ENCODE results near the gene YIPF3. TPM values are rescaled to one million over a fixed set of nuclear protein-coding genes. Genes with fewer than 3 reads are reported as not detected.
"Not testable (repeated sequence)": the region's sequence is repeated elsewhere in the genome, so short reads cannot be mapped to it uniquely, and the experiment has no call there.

The YIPF3 gene
- total and polyA plus RNA-seq, 10 of the 15 experiments (the other 5 are each of a cell fraction or from before 2014, with no cell fraction given): 20.5 to 88.8 (median 44.7) TPM

DNA sequence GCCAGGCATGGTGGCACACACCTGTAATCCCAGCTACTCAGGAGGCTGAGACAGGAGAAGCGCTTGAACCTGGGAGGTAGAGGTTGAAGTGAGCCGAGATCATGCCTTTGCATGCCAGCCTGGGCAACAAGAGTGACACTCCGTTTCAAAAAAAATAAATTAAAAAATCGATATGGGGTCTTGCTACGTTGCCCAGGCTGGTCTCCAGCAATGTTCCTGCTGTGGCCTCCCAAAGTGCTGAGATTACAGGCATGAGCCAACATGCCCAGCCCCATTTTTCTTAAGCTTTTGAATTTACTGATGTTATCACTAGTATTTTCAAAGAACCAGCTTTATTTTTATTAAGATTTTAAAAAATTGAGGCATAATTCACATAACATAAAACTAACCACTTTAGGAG is 23.8 kb upstream of the YIPF3 start:
- H3K4me2 ChIP-seq (ENCODE audit: control insufficient read depth, insufficient read depth): no peak overlapping the region
- no peak overlapping the region for H3K9ac ChIP-seq (ENCODE audit: control insufficient read depth, insufficient read depth, low read length)
- H3K4me1 ChIP-seq (ENCODE audit: control insufficient read depth, insufficient read depth, low read length): peaks cover 8% of the 10 kb centered on the region
- SMC1A ChIA-PET (ENCODE audit: uncharacterized antibody, unreplicated experiment): interaction anchor here (1.2 kb wide), 1 partner anchor 31 kb away, joined by 3 read pairs; no protein-coding TSS in a partner anchor
- RAD21 ChIA-PET (ENCODE audit: unreplicated experiment): interaction anchor here (0.6 kb wide), 1 partner anchor 31 kb away, joined by 3 read pairs; no protein-coding TSS in a partner anchor
- BruUV-seq (replicated peaks): no TSS peak
- H3K27ac ChIP-seq (ENCODE audit: control insufficient read depth, insufficient read depth): no peak overlapping the region
- in situ Hi-C loops (cut with MboI) (no loop called here), intact Hi-C loops (cut with micrococcal nuclease; ENCODE audit: unreplicated experiment) (no loop called here)
- WGBS (ENCODE audit: insufficient coverage, insufficient replicate concordance, low lambda C conversion rate, missing lambda C conversion rate): 98% methylated on average over 5 of the region's 5 CpGs
- no peak for ATAC-seq
- POLR2A ChIA-PET: interaction anchor here (0.6 kb wide), 1 partner anchor 89 kb away, joined by 3 read pairs; no protein-coding TSS in a partner anchor
- no peak overlapping the region for H2AFZ ChIP-seq (ENCODE audit: control insufficient read depth, low read depth, low read length)
- DNase-seq (ENCODE audit: low read depth, low spot score): no peak
- CTCF ChIA-PET: no interaction called here
- peaks cover 4 to 16% of the 10 kb centered on the region in 2 experiments; a peak in 3 of 4 replicates for H3K36me3 ChIP-seq (ENCODE audit: control insufficient read depth in 2 of 2, insufficient read depth in 2 of 2, low read length in 1 of 2)
- H3K9me3 ChIP-seq (replicated peaks; ENCODE audit: control insufficient read depth, insufficient read depth, low read length): no peaks in the 10 kb centered on the region
- H4K20me1 ChIP-seq (ENCODE audit: control insufficient read depth, insufficient read depth): no peaks in the 10 kb centered on the region
- TF ChIP-seq SRF (IDR thresholded peaks at IDR 0.05; ENCODE audit: low read depth in 2 of 2, low read length in 2 of 2): no peak
- TF ChIP-seq SP1 (IDR thresholded peaks at IDR 0.05; ENCODE audit: low read depth, low read length): no peak
- TF ChIP-seq, protein P1, sequence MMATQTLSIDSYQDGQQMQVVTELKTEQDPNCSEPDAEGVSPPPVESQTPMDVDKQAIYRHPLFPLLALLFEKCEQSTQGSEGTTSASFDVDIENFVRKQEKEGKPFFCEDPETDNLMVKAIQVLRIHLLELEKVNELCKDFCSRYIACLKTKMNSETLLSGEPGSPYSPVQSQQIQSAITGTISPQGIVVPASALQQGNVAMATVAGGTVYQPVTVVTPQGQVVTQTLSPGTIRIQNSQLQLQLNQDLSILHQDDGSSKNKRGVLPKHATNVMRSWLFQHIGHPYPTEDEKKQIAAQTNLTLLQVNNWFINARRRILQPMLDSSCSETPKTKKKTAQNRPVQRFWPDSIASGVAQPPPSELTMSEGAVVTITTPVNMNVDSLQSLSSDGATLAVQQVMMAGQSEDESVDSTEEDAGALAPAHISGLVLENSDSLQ (IDR thresholded peaks at IDR 0.05): no peak
- TF ChIP-seq, protein P2, sequence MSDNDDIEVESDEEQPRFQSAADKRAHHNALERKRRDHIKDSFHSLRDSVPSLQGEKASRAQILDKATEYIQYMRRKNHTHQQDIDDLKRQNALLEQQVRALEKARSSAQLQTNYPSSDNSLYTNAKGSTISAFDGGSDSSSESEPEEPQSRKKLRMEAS (IDR thresholded peaks at IDR 0.05; ENCODE audit: low read depth, low read length): no peak
- no peak for TF ChIP-seq NBN (IDR thresholded peaks at IDR 0.05)
- TF ChIP-seq POU2F2 (IDR thresholded peaks at IDR 0.05; ENCODE audit: borderline replicate concordance, low read depth, low read length): no peak
- TF ChIP-seq MTA3 (IDR thresholded peaks at IDR 0.05; ENCODE audit: borderline replicate concordance, low read length): no peak
- no peak for TF ChIP-seq ZBED1 (IDR thresholded peaks at IDR 0.05; ENCODE audit: borderline replicate concordance)
- TF ChIP-seq HCFC1 (IDR thresholded peaks at IDR 0.05; ENCODE audit: low read length): no peak
- no peak for TF ChIP-seq ZSCAN29 (IDR thresholded peaks at IDR 0.05)
- no peak for TF ChIP-seq CHD2 (IDR thresholded peaks at IDR 0.05; ENCODE audit: borderline replicate concordance, low read depth, low read length)
- TF ChIP-seq BCL11A (IDR thresholded peaks at IDR 0.05; ENCODE audit: low read depth, low read length): no peak
- TF ChIP-seq JUNB (IDR thresholded peaks at IDR 0.05): no peak
- no peak for TF ChIP-seq NFYA (IDR thresholded peaks at IDR 0.05; ENCODE audit: borderline replicate concordance, low read depth, low read length)
- no peak for TF ChIP-seq CHD1 (IDR thresholded peaks at IDR 0.05; ENCODE audit: low read depth, low read length)
- TF ChIP-seq ZNF217 (IDR thresholded peaks at IDR 0.05): no peak
- no peak for FAIRE-seq
- H3K4me3 ChIP-seq: no peak overlapping the region
- no peaks in the 10 kb centered on the region for H3K27me3 ChIP-seq (replicated peaks in 1 of 2; ENCODE audit: control insufficient read depth in 2 of 2, insufficient read depth in 2 of 2, low read length in 1 of 2)
- no peaks in the 10 kb centered on the region for H3K79me2 ChIP-seq (ENCODE audit: control insufficient read depth, insufficient read depth, low read length)

DNA sequence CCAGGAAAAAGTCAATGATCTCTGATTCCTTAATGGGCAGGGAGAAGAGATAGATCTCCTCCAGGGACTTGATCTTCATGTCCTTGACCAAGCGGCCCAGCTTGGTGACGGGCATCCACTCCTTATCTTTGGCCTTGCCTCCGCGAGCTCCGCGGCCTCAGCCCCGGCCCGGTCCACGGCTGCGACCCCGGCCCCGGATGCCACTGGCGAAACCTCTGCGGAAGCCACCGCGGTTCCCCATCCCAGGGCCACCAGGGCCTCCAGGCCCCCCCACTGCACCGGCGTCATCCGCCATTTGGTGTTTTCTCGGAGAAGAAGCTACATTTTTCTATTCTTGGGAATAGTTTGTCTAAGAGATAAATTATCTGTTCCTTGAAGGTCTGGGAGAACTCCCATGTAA is 22.7 kb upstream of the YIPF3 start:
- H4K20me1 ChIP-seq (ENCODE audit: control insufficient read depth, insufficient read depth); SMC1A ChIA-PET (ENCODE audit: uncharacterized antibody, unreplicated experiment); H3K9me3 ChIP-seq (replicated peaks; ENCODE audit: control insufficient read depth, insufficient read depth, low read length); RAD21 ChIA-PET (ENCODE audit: unreplicated experiment); H3K79me2 ChIP-seq (ENCODE audit: control insufficient read depth, insufficient read depth, low read length); in situ Hi-C loops (cut with MboI); H3K27ac ChIP-seq (ENCODE audit: control insufficient read depth, insufficient read depth); intact Hi-C loops (cut with micrococcal nuclease; ENCODE audit: unreplicated experiment); FAIRE-seq; DNase-seq (ENCODE audit: low read depth, low spot score); H2AFZ ChIP-seq (ENCODE audit: control insufficient read depth, low read depth, low read length); H3K4me1 ChIP-seq (ENCODE audit: control insufficient read depth, insufficient read depth, low read length); BruUV-seq (replicated peaks); H3K27me3 ChIP-seq (replicated peaks in 1 of 2; ENCODE audit: control insufficient read depth in 2 of 2, insufficient read depth in 2 of 2, low read length in 1 of 2); H3K4me3 ChIP-seq; H3K4me2 ChIP-seq (ENCODE audit: control insufficient read depth, insufficient read depth); H3K9ac ChIP-seq (ENCODE audit: control insufficient read depth, insufficient read depth, low read length); CTCF ChIA-PET; POLR2A ChIA-PET; ATAC-seq: not testable (repeated sequence)
- WGBS (ENCODE audit: insufficient coverage, insufficient replicate concordance, low lambda C conversion rate, missing lambda C conversion rate): 97% methylated on average over 20 of the region's 20 CpGs
- peaks cover 1 to 12% of the 10 kb centered on the region in 2 experiments; a peak in 3 of 4 replicates for H3K36me3 ChIP-seq (ENCODE audit: control insufficient read depth in 2 of 2, insufficient read depth in 2 of 2, low read length in 1 of 2)

Measured in GM12878 (cell line).